Adipose tissue (tissue), 3 donors: ENCODE results near the gene ZNF582. TPM values are rescaled to one million over a fixed set of nuclear protein-coding genes. Genes with fewer than 3 reads are reported as not detected.

Experiments
- H3K27ac ChIP-seq: one replicate; pipeline ENCODE4 v1.5.1; 2013; ENCODE audit warnings: low read depth, low read length
- WGBS, 3 donors: extraction: QIAGEN DNeasy Blood & Tissue Kit; methylation state at CpG; one replicate each; pipeline ENCODE4 v1.1.7; 2013; 5-methylcytosine and 5-hydroxymethylcytosine counted together
- polyA plus RNA-seq, 3 donors: library from polyadenylated mRNA; stranded (reverse); fragments of 200-250 nt; gene quantifications; one replicate each; pipeline ENCODE4 v1.2.3, GENCODE V29; 2013
- donor health status: healthy with polysubstance abuse.
- donor health status: Bipolar disorder and iron deficiency.
- donor health status: healthy.

Gene ZNF582
- 1 to 10 TPM; 2.1 to 3.8 (median 2.3) TPM for polyA plus RNA-seq

GRCh38 chr19:56393119-56394012 is at the start of gene ZNF582:
Gene ZNF582 (minus strand): TSS chr19:56393534. CDS start chr19:56391752, 1,782 bp downstream.
- WGBS, 3 donors = 1% methylated on average over 73 of the region's 73 CpGs
- H3K27ac ChIP-seq = peak within 1 kb of the TSS; percentile 92

- no peak overlapping the region for H3K27ac ChIP-seq
- 95 to 97% (median 97%) methylated on average over 8 of the region's 8 CpGs for WGBS, 3 donors
Measured at GRCh38 chr19:56441206-56441792, 48.0 kb upstream of the ZNF582 start.

- 78 to 94% (median 88%) methylated on average over 1 of the region's 1 CpG for WGBS, 3 donors
- no peak overlapping the region for H3K27ac ChIP-seq
Measured at GRCh38 chr19:56423985-56424353, 30.6 kb upstream of the ZNF582 start.

GRCh38 chr19:56423276-56423984 is 30.1 kb upstream of the ZNF582 start:
- no peak overlapping the region for H3K27ac ChIP-seq
- WGBS, 3 donors = 94 to 96% (median 95%) methylated on average over 5 of the region's 5 CpGs

GRCh38 chr19:56405062-56405461 is 11.7 kb upstream of the ZNF582 start:
- no peak overlapping the region for H3K27ac ChIP-seq
- 95 to 97% (median 95%) methylated on average over 4 of the region's 4 CpGs for WGBS, 3 donors

- 44 to 56% (median 53%) methylated on average over 9 of the region's 9 CpGs for WGBS, 3 donors
- H3K27ac ChIP-seq = no peak overlapping the region
Measured at GRCh38 chr19:56404705-56405056, 11.3 kb upstream of the ZNF582 start.

- H3K27ac ChIP-seq = no peak within 1 kb of the TSS
- 0 to 1% (median 0%) methylated on average over 67 to 70 of the region's 70 CpGs for WGBS, 3 donors
Measured at GRCh38 chr19:56403764-56404704, 10.7 kb upstream of the ZNF582 start, which contains the start of gene ZNF583. Gene ZNF583 (plus strand): TSS chr19:56404332. CDS start chr19:56407115, 2,783 bp downstream.

- no peak overlapping the region for H3K27ac ChIP-seq
- 14 to 25% (median 18%) methylated on average over 9 of the region's 9 CpGs for WGBS, 3 donors
Measured at GRCh38 chr19:56403261-56403660, 9.9 kb upstream of the ZNF582 start.

- WGBS, 3 donors = 96 to 97% (median 96%) methylated on average over 4 of the region's 4 CpGs
- H3K27ac ChIP-seq = no peak overlapping the region
Measured at GRCh38 chr19:56400485-56400884, 7.2 kb upstream of the ZNF582 start.

GRCh38 chr19:56398809-56399208 is 5.5 kb upstream of the ZNF582 start:
- H3K27ac ChIP-seq = no peak overlapping the region
- 86 to 93% (median 88%) methylated on average over 5 of the region's 5 CpGs for WGBS, 3 donors

GRCh38 chr19:56383826-56384605 is 9.3 kb downstream of the ZNF582 start:
- no peak overlapping the region for H3K27ac ChIP-seq
- 92 to 96% (median 94%) methylated on average over 8 of the region's 8 CpGs for WGBS, 3 donors

GRCh38 chr19:56377105-56377924 is 16.0 kb downstream of the ZNF582 start:
- WGBS, 3 donors = 89 to 95% (median 93%) methylated on average over 11 of the region's 11 CpGs

GRCh38 chr19:56372281-56372680 is 21.1 kb downstream of the ZNF582 start:
- no peak overlapping the region for H3K27ac ChIP-seq
- 83 to 97% (median 92%) methylated on average over 1 of the region's 1 CpG for WGBS, 3 donors

More at GRCh38 chr19:56377105-56377924, 16.0 kb downstream of the ZNF582 start:
- no peak overlapping the region for H3K27ac ChIP-seq

- WGBS, 3 donors = 96 to 98% (median 96%) methylated on average over 3 of the region's 3 CpGs
- no peak overlapping the region for H3K27ac ChIP-seq
Measured at GRCh38 chr19:56369886-56370676, 23.3 kb downstream of the ZNF582 start.

GRCh38 chr19:56367829-56368711 is 25.3 kb downstream of the ZNF582 start:
- 5 to 8% (median 6%) methylated on average over 65 of the region's 65 CpGs for WGBS, 3 donors
- H3K27ac ChIP-seq = peak overlapping the region; percentile 14
